Left lung (tissue), 10 donors: ENCODE results near the gene FNBP1L. TPM values are rescaled to one million over a fixed set of nuclear protein-coding genes. Genes with fewer than 3 reads are reported as not detected.

Experiments used
- ATAC-seq: fragments of 200-7000 bp; cut with Tn5 transposase; one replicate; pipeline ENCODE4 v1.9.1; 2020; ENCODE audit warnings: moderate library complexity
- DNase-seq, 4 donors: peaks; one replicate each; pipeline ENCODE4 v3.0.0-alpha.2; 2013 to 2020
- H3K27ac ChIP-seq, 2 donors: fragments of 200-600 bp; sonication (generic) in 1 of 2; one replicate each; pipeline versions ENCODE4 v1.5.0 to v1.8.0; 2020 to 2021
- H3K27me3 ChIP-seq, 2 donors: fragments of 200-600 bp; sonication (generic) in 1 of 2; one replicate each; pipeline versions ENCODE4 v1.5.0 to v1.8.0; 2020 to 2021
- H3K36me3 ChIP-seq, 2 donors: fragments of 200-600 bp; sonication (generic) in 1 of 2; one replicate each; pipeline versions ENCODE4 v1.5.0 to v1.8.0; 2020 to 2021
- H3K4me1 ChIP-seq, 2 donors: fragments of 200-600 bp; one replicate each; pipeline ENCODE4 v1.8.0; 2021
- H3K4me3 ChIP-seq, 2 donors: fragments of 200-600 bp; sonication (generic) in 1 of 2; one replicate each; pipeline versions ENCODE4 v1.5.0 to v1.8.0; 2020 to 2021; ENCODE audit warnings: mild to moderate bottlenecking in 1 of 2
- H3K9me3 ChIP-seq, 2 donors: fragments of 200-600 bp; sonication (generic) in 1 of 2; one replicate each; pipeline versions ENCODE4 v1.5.0 to v1.8.0; 2020 to 2021
- CTCF ChIP-seq, 2 donors: fragments of 200-600 bp; sonication (generic) in 1 of 2; IDR thresholded peaks; one replicate each; pipeline versions ENCODE4 v1.5.0 to v1.8.0; 2021; ENCODE audit warnings: antibody characterized with exemption in 2 of 2
- intact Hi-C, 2 donors: fragments of 100-400 bp; cut with DNase I; formaldehyde crosslinking; loops; one replicate each; pipeline versions ENCODE4 v1.11.2 to v1.14.2; 2022
- polyA plus RNA-seq, 6 donors: library from polyadenylated mRNA; unstranded; fragments of 120-200 nt; gene quantifications; one replicate each; pipeline ENCODE4 v1.2.1, GENCODE V29; 2013; ENCODE audit not compliant: insufficient read length in 6 of 6
- total RNA-seq, 2 donors: library from RNA; stranded (reverse); fragmentation: NEBNext Ultra II Directional; extraction: Animal tissue kit (Norgen Biotek cat#: 25700); gene quantifications; one replicate each; pipeline ENCODE4 v1.2.1, GENCODE V29; 2021
- donor health status: DM: no; HTN: yes; CAD: no.
- donor health status: DM: no; HTN: no; CAD: no.

FNBP1L gene
- total and polyA plus RNA-seq, 8 donors, result 26.9 to 126 (median 112) TPM

- H3K27me3 ChIP-seq, result no peaks in the 10 kb centered on the region
- no peaks in the 10 kb centered on the region for H3K4me1 ChIP-seq
- ATAC-seq, result no peak
- H3K9me3 ChIP-seq, result no peaks in the 10 kb centered on the region
- DNase-seq, result no peak
- no peak for TF ChIP-seq CTCF (IDR thresholded peaks at IDR 0.05)
- intact Hi-C loops, result no loop called here
- no peak overlapping the region for H3K4me3 ChIP-seq
- no peak overlapping the region for H3K27ac ChIP-seq
- H3K36me3 ChIP-seq, result no peaks in the 10 kb centered on the region
Measured at GRCh38 chr1:93501399-93501798, 53.5 kb downstream of the FNBP1L start.

- DNase-seq (no peak), ATAC-seq (no peak)
- intact Hi-C loops, result no loop called here
- H3K27me3 ChIP-seq, result no peaks in the 10 kb centered on the region
- no peaks in the 10 kb centered on the region for H3K36me3 ChIP-seq
- no peak overlapping the region for H3K27ac ChIP-seq
- H3K4me3 ChIP-seq, result no peak overlapping the region
- no peaks in the 10 kb centered on the region for H3K9me3 ChIP-seq
- no peak for TF ChIP-seq CTCF (IDR thresholded peaks at IDR 0.05)
- H3K4me1 ChIP-seq, result no peaks in the 10 kb centered on the region
Measured at GRCh38 chr1:93501829-93502369, 54.0 kb downstream of the FNBP1L start.

- Histone ChIP-seq H3K4me1 (no peaks in the 10 kb centered on the region), H3K36me3 (no peaks in the 10 kb centered on the region), H3K27ac (no peak overlapping the region), H3K9me3 (no peaks in the 10 kb centered on the region), H3K27me3 (no peaks in the 10 kb centered on the region), H3K4me3 (no peak overlapping the region)
- no peak for DNase-seq
- TF ChIP-seq CTCF (IDR thresholded peaks at IDR 0.05), result no peak
- no peak for ATAC-seq
- intact Hi-C loops, result no loop called here
Measured at GRCh38 chr1:93502571-93502970, 54.7 kb downstream of the FNBP1L start.

GRCh38 chr1:93503163-93503562, 55.2 kb downstream of the FNBP1L start:
- Histone ChIP-seq H3K9me3 (no peaks in the 10 kb centered on the region), H3K27me3 (no peaks in the 10 kb centered on the region), H3K27ac (no peak overlapping the region), H3K4me3 (no peak overlapping the region), H3K36me3 (no peaks in the 10 kb centered on the region), H3K4me1 (no peaks in the 10 kb centered on the region)
- no peak for TF ChIP-seq CTCF (IDR thresholded peaks at IDR 0.05)
- DNase-seq (no peak), ATAC-seq (no peak)
- intact Hi-C loops, result no loop called here

- ATAC-seq, result no peak
- no peak overlapping the region for H3K27ac ChIP-seq
- no peaks in the 10 kb centered on the region for H3K4me1 ChIP-seq
- H3K4me3 ChIP-seq, result no peak overlapping the region
- DNase-seq, result no peak
- intact Hi-C loops, result no loop called here
- H3K27me3 ChIP-seq, result no peaks in the 10 kb centered on the region
- H3K36me3 ChIP-seq, result no peaks in the 10 kb centered on the region
- no peaks in the 10 kb centered on the region for H3K9me3 ChIP-seq
- TF ChIP-seq CTCF (IDR thresholded peaks at IDR 0.05), result no peak
Measured at GRCh38 chr1:93503816-93504215, 55.9 kb downstream of the FNBP1L start.
